Stimulated activated naive CD8-positive, alpha-beta T cell treated with anti-CD3 and anti-CD28 coated beads, Interleukin-15, Interleukin-2, amounts not matched to agents 100 ng/mL and 50 ng/mL, for 24 hours (primary cell): ENCODE results near the gene AHR.
A peak's percentile ranks its signal among the peaks of the same experiment; 100 is the strongest.

Experiments used
- H3K27ac Mint-ChIP-seq: one replicate; pipeline ENCODE4 v1.8.0; 2021; ENCODE audit warnings: mild to moderate bottlenecking, mixed read lengths
- H3K27me3 Mint-ChIP-seq: one replicate; pipeline ENCODE4 v1.8.0; 2021; ENCODE audit warnings: mixed read lengths
- H3K36me3 Mint-ChIP-seq: one replicate; pipeline ENCODE4 v1.8.0; 2021; ENCODE audit warnings: low read depth, mixed read lengths
- H3K4me1 Mint-ChIP-seq: one replicate; pipeline ENCODE4 v1.8.0; 2021; ENCODE audit warnings: low read depth, mixed read lengths
- H3K4me3 Mint-ChIP-seq: one replicate; pipeline ENCODE4 v1.8.0; 2021; ENCODE audit warnings: mild to moderate bottlenecking, mixed read lengths
- H3K9me3 Mint-ChIP-seq: one replicate; pipeline ENCODE4 v1.8.0; 2021; ENCODE audit warnings: mixed read lengths

The AHR gene

GRCh38 chr7:17298102-17298839 is at the start of gene AHR:
TSS of gene AHR (plus strand) at chr7:17298652. CDS start at chr7:17299265, 613 bp downstream.
- Mint-ChIP-seq H3K27ac (peak within 1 kb of the TSS; percentile 96), H3K36me3 (peaks cover 7% of the 10 kb centered on the region), H3K4me3 (peak within 1 kb of the TSS; percentile 99), H3K4me1 (peaks cover 30% of the 10 kb centered on the region), H3K27me3 (no peaks in the 10 kb centered on the region), H3K9me3 (peaks cover 7% of the 10 kb centered on the region)

DNA sequence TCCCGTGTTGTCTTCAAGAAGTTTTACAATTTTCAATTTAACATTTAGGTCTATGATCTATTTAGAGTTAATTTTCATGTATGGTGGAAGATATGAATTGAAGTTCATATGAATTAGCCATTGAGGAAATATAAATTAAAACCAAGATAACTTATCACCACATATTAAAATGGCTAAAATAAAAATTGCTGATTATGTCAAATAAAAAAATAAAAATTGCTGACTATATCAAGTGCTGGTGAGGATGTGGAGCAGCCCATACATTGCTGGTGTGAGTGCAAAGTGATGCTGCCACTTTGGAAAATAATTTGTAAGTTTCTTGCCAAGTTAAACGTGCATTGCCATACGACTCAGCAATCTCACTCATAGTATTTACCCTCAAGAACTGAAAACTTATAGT is 44.6 kb upstream of the AHR start:
- Mint-ChIP-seq H3K9me3 (no peaks in the 10 kb centered on the region), H3K4me3 (no peak overlapping the region), H3K36me3 (no peaks in the 10 kb centered on the region), H3K27ac (no peak overlapping the region), H3K27me3 (no peaks in the 10 kb centered on the region), H3K4me1 (no peaks in the 10 kb centered on the region)

GRCh38 chr7:17255926-17256325 is 42.5 kb upstream of the AHR start:
- H3K4me3 Mint-ChIP-seq, result no peak overlapping the region
- no peaks in the 10 kb centered on the region for H3K36me3 Mint-ChIP-seq

GRCh38 chr7:17256375-17256774 is 42.1 kb upstream of the AHR start:
- no peaks in the 10 kb centered on the region for H3K36me3 Mint-ChIP-seq
- H3K4me3 Mint-ChIP-seq, result no peak overlapping the region
- no peak overlapping the region for H3K27ac Mint-ChIP-seq
- H3K4me1 Mint-ChIP-seq, result peaks cover 20% of the 10 kb centered on the region
- H3K9me3 Mint-ChIP-seq, result no peaks in the 10 kb centered on the region
- H3K27me3 Mint-ChIP-seq, result no peaks in the 10 kb centered on the region

More at GRCh38 chr7:17255926-17256325, 42.5 kb upstream of the AHR start:
- Mint-ChIP-seq H3K9me3 (no peaks in the 10 kb centered on the region), H3K27ac (no peak overlapping the region), H3K27me3 (no peaks in the 10 kb centered on the region), H3K4me1 (peaks cover 15% of the 10 kb centered on the region)

- no peak overlapping the region for H3K27ac Mint-ChIP-seq
- no peak overlapping the region for H3K4me3 Mint-ChIP-seq
- peaks cover 20% of the 10 kb centered on the region for H3K36me3 Mint-ChIP-seq
- H3K9me3 Mint-ChIP-seq, result peaks cover 47% of the 10 kb centered on the region
- peaks cover 7% of the 10 kb centered on the region for H3K4me1 Mint-ChIP-seq
- H3K27me3 Mint-ChIP-seq, result no peaks in the 10 kb centered on the region
These were observed 31.9 kb upstream of the AHR start for GRCh38 chr7:17266565-17266964.

- H3K27me3 Mint-ChIP-seq, result no peaks in the 10 kb centered on the region
- peaks cover 16% of the 10 kb centered on the region for H3K4me1 Mint-ChIP-seq
- H3K4me3 Mint-ChIP-seq, result no peak overlapping the region
- peaks cover 20% of the 10 kb centered on the region for H3K36me3 Mint-ChIP-seq
- peaks cover 47% of the 10 kb centered on the region for H3K9me3 Mint-ChIP-seq
- no peak overlapping the region for H3K27ac Mint-ChIP-seq
These were observed 28.9 kb upstream of the AHR start for GRCh38 chr7:17269341-17270221.

GRCh38 chr7:17274551-17275245 is 23.8 kb upstream of the AHR start:
- H3K4me3 Mint-ChIP-seq, result peak overlapping the region; percentile 21
- peaks cover 2% of the 10 kb centered on the region for H3K36me3 Mint-ChIP-seq
- peak overlapping the region; percentile 7 for H3K27ac Mint-ChIP-seq
- H3K9me3 Mint-ChIP-seq, result peaks cover 16% of the 10 kb centered on the region
- H3K4me1 Mint-ChIP-seq, result peaks cover 27% of the 10 kb centered on the region
- H3K27me3 Mint-ChIP-seq, result no peaks in the 10 kb centered on the region

- Mint-ChIP-seq H3K9me3 (peaks cover 9% of the 10 kb centered on the region), H3K27ac (no peak overlapping the region), H3K36me3 (no peaks in the 10 kb centered on the region), H3K4me3 (no peak overlapping the region), H3K4me1 (peaks cover 27% of the 10 kb centered on the region), H3K27me3 (no peaks in the 10 kb centered on the region)
These were observed 22.4 kb upstream of the AHR start for GRCh38 chr7:17275749-17276671.

GRCh38 chr7:17279061-17279460 is 19.4 kb upstream of the AHR start:
- Mint-ChIP-seq H3K4me3 (no peak overlapping the region), H3K9me3 (no peaks in the 10 kb centered on the region)

DNA sequence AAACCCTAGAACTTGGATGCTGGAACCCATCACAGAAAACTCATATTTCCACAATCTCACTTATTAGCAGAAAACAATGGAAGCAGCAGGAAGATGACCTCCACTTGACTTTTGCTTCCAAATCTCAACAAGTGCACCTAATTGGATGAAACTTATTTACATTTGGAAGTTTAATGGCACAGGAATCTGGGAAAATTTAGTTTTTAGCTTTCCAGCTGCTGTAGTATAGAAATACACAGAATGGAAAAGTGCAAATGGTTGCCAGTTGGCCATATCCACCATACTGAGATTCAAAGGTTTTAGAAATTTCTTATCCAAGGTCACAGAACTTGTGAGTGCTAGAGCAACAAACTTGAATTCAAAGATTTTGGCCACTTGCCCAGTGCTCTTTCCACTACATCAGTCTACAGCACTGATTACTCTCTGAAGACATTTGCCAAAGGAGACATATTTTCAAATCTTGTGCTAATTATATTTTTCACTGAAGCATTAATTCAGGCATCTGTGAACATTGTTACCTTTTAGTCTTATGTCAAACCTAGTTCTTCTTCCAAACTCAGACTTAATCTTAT is 9.3 kb upstream of the AHR start:
- no peaks in the 10 kb centered on the region for H3K4me1 Mint-ChIP-seq
- H3K36me3 Mint-ChIP-seq, result no peaks in the 10 kb centered on the region
- no peak overlapping the region for H3K4me3 Mint-ChIP-seq
- H3K27ac Mint-ChIP-seq, result no peak overlapping the region
- no peaks in the 10 kb centered on the region for H3K27me3 Mint-ChIP-seq
- no peaks in the 10 kb centered on the region for H3K9me3 Mint-ChIP-seq

More at GRCh38 chr7:17279061-17279460, 19.4 kb upstream of the AHR start:
- Mint-ChIP-seq H3K36me3 (no peaks in the 10 kb centered on the region), H3K27ac (no peak overlapping the region), H3K27me3 (no peaks in the 10 kb centered on the region), H3K4me1 (peaks cover 17% of the 10 kb centered on the region)

DNA sequence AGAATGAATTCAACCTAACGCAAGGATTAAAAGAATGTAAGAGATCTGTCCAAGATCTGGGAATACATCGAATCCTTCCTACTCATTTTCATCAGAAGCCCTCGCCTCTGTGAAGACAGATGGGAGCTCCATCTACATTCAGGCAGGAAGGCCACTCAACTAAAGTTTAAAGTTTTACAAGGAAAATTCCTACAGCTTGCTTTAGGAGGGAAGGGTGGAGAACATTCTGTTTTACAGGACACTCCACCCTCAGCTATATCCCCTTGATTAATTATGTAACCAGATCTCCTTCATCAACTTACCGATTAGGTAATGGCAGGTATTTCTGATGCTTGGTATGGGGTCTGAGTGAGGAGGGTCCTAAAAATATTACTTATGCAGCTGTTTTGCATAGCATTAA is 5.6 kb upstream of the AHR start:
- no peaks in the 10 kb centered on the region for H3K27me3 Mint-ChIP-seq
- peaks cover 10% of the 10 kb centered on the region for H3K4me1 Mint-ChIP-seq
- H3K36me3 Mint-ChIP-seq, result peaks cover 3% of the 10 kb centered on the region
- no peak overlapping the region for H3K4me3 Mint-ChIP-seq
- H3K27ac Mint-ChIP-seq, result no peak overlapping the region
- peaks cover 4% of the 10 kb centered on the region for H3K9me3 Mint-ChIP-seq

GRCh38 chr7:17293481-17293880 is 5.0 kb upstream of the AHR start:
- peaks cover 14% of the 10 kb centered on the region for H3K4me1 Mint-ChIP-seq
- peaks cover 7% of the 10 kb centered on the region for H3K36me3 Mint-ChIP-seq
- H3K4me3 Mint-ChIP-seq, result no peak overlapping the region
- H3K27me3 Mint-ChIP-seq, result no peaks in the 10 kb centered on the region
- H3K27ac Mint-ChIP-seq, result no peak overlapping the region
- H3K9me3 Mint-ChIP-seq, result peaks cover 7% of the 10 kb centered on the region

- Mint-ChIP-seq H3K27ac (peak overlapping the region; percentile 81), H3K27me3 (no peaks in the 10 kb centered on the region), H3K9me3 (peaks cover 7% of the 10 kb centered on the region), H3K4me3 (peak overlapping the region; percentile 99), H3K4me1 (peaks cover 26% of the 10 kb centered on the region), H3K36me3 (peaks cover 7% of the 10 kb centered on the region)
These were observed 1.2 kb upstream of the AHR start for GRCh38 chr7:17297243-17297642.
